H1 (cell line): Measurements from ENCODE around the gene IQSEC3. TPM values are rescaled to one million over a fixed set of nuclear protein-coding genes. Genes with fewer than 3 reads are reported as not detected.

Source experiments
- CTCF ChIA-PET: fragments of 300-600 bp; sonication (Branson Sonifier 250); formaldehyde crosslinking; loops from one replicate; lab custom pipeline; 2021; ENCODE audit not compliant: partially characterized antibody; lab: Charles Lee
- POLR2A ChIA-PET: fragments of 300-600 bp; sonication (Branson Sonifier 250); formaldehyde crosslinking; loops from one replicate; lab custom pipeline; 2021; ENCODE audit warnings: inconsistent platforms; ENCODE audit not compliant: partially characterized antibody; lab: Charles Lee
- DNase-seq, 2 experiments: peaks; one replicate each; pipeline versions ENCODE4 v3.0.0 to v3.0.0-alpha.2; 2010 to 2022; ENCODE audit warnings: low spot score in 2 of 2, low read depth in 1 of 2, mixed read lengths in 1 of 2
- FAIRE-seq: peaks from 2 replicates; lab custom pipeline; 2011; peaks lifted over from hg19 to GRCh38; lab: Jason Lieb, UNC
- H2AFZ ChIP-seq: 2 replicates; pipeline ENCODE4 v1.8.1; 2012; ENCODE audit warnings: low read length, inconsistent platforms
- H2AK5ac ChIP-seq: 2 replicates; pipeline ENCODE4 v1.6.1; 2013; ENCODE audit warnings: low read depth, low read length
- H2BK120ac ChIP-seq: replicated peaks from 2 replicates; pipeline ENCODE3; 2013; ENCODE audit warnings: low read depth, low read length, inconsistent platforms
- H2BK12ac ChIP-seq: 2 replicates; pipeline ENCODE4 v1.6.1; 2013; ENCODE audit warnings: low read depth, low read length
- H2BK15ac ChIP-seq: 2 replicates; pipeline ENCODE4 v1.6.1; 2013; ENCODE audit warnings: low read length
- H2BK20ac ChIP-seq: 2 replicates; pipeline ENCODE4 v1.6.1; 2013; ENCODE audit warnings: low read length
- H2BK5ac ChIP-seq: 2 replicates; pipeline ENCODE4 v1.6.1; 2013; ENCODE audit warnings: low read depth, low read length
- H3K14ac ChIP-seq: 2 replicates; pipeline ENCODE4 v1.6.1; 2013; ENCODE audit warnings: inconsistent platforms; ENCODE audit not compliant: insufficient read length
- H3K18ac ChIP-seq: 2 replicates; pipeline ENCODE4 v1.6.1; 2013; ENCODE audit warnings: low read length; ENCODE audit errors: extremely low read depth
- H3K23ac ChIP-seq: 2 replicates; pipeline ENCODE4 v1.6.1; 2013; ENCODE audit warnings: inconsistent platforms; ENCODE audit not compliant: insufficient read length
- H3K23me2 ChIP-seq: 2 replicates; pipeline ENCODE4 v1.6.1; 2013; ENCODE audit warnings: low read depth, low read length
- H3K27ac ChIP-seq: 2 replicates; pipeline ENCODE4 v1.6.1; 2011; ENCODE audit warnings: low read depth, low read length, inconsistent platforms
- H3K27me3 ChIP-seq, 4 experiments: replicated peaks in 1 of 4; 1 replicate in 1 of 4; 2 replicates in 3 of 4; pipeline versions ENCODE4 v1.6.1 to v1.8.1; 2011 to 2013; ENCODE audit warnings: low read length in 3 of 4, mild to moderate bottlenecking in 3 of 4, inconsistent platforms in 2 of 4, mixed read lengths in 2 of 4, moderate library complexity in 1 of 4; ENCODE audit not compliant: control insufficient read depth in 3 of 4, insufficient read depth in 3 of 4; ENCODE audit errors: extremely low read depth in 1 of 4
- H3K36me3 ChIP-seq, 4 experiments: 2 replicates each; pipeline versions ENCODE4 v1.6.1 to v1.8.1; 2011 to 2013; ENCODE audit warnings: mild to moderate bottlenecking in 4 of 4, low read length in 3 of 4, moderate library complexity in 2 of 4, control low read depth in 1 of 4, inconsistent platforms in 1 of 4; ENCODE audit not compliant: insufficient read depth in 4 of 4, control insufficient read depth in 2 of 4
- H3K4ac ChIP-seq: replicated peaks from 2 replicates; pipeline ENCODE3; 2013; ENCODE audit warnings: low read length, low read depth, mixed read lengths, inconsistent platforms; ENCODE audit not compliant: insufficient read length
- H3K4me1 ChIP-seq, 4 experiments: replicated peaks in 1 of 4; 1 replicate in 1 of 4; 2 replicates in 3 of 4; pipeline versions ENCODE4 v1.6.1 to v1.8.1; 2011 to 2013; ENCODE audit warnings: low read length in 3 of 4, inconsistent platforms in 2 of 4, mixed read lengths in 1 of 4; ENCODE audit not compliant: insufficient read depth in 4 of 4, control insufficient read depth in 3 of 4
- H3K4me2 ChIP-seq, 2 experiments: 2 replicates each; pipeline versions ENCODE4 v1.6.1 to v1.8.1; 2011 to 2013; ENCODE audit warnings: low read depth in 2 of 2, low read length in 2 of 2, control low read depth in 1 of 2, inconsistent platforms in 1 of 2, mild to moderate bottlenecking in 1 of 2; ENCODE audit not compliant: insufficient read depth in 1 of 2
- H3K4me3 ChIP-seq, 4 experiments: fragments of 200-600, 300-600 bp in 1 of 4; sonication (generic), shearing (Covaris generic), sonication (Bioruptor Twin) in 1 of 4; 2 replicates each; pipeline versions ENCODE4 v1.5.1 to v1.8.1; 2011 to 2016; ENCODE audit warnings: low read length in 4 of 4, low read depth in 3 of 4, control low read depth in 2 of 4, inconsistent platforms in 2 of 4, mild to moderate bottlenecking in 2 of 4, mixed read lengths in 1 of 4, moderate library complexity in 1 of 4; ENCODE audit not compliant: insufficient read depth in 2 of 4; ENCODE audit errors: extremely low read depth in 1 of 4
- H3K56ac ChIP-seq: replicated peaks from 2 replicates; pipeline ENCODE3; 2013; ENCODE audit warnings: low read depth, mild to moderate bottlenecking, mixed read lengths, low read length, inconsistent platforms; ENCODE audit not compliant: insufficient read length
- H3K79me1 ChIP-seq: 2 replicates; pipeline ENCODE4 v1.6.1; 2013; ENCODE audit warnings: low read depth, low read length, control low read depth
- H3K79me2 ChIP-seq, 2 experiments: 2 replicates each; pipeline versions ENCODE4 v1.6.1 to v1.8.1; 2012 to 2013; ENCODE audit warnings: low read length in 2 of 2, mild to moderate bottlenecking in 2 of 2, inconsistent platforms in 1 of 2; ENCODE audit not compliant: insufficient read depth in 2 of 2, control insufficient read depth in 1 of 2
- H3K9ac ChIP-seq, 4 experiments: replicated peaks in 1 of 4; 1 replicate in 1 of 4; 2 replicates in 3 of 4; pipeline versions ENCODE4 v1.6.1 to v1.8.1; 2011 to 2013; ENCODE audit warnings: low read depth in 3 of 4, low read length in 3 of 4, control low read depth in 2 of 4, mild to moderate bottlenecking in 2 of 4, moderate library complexity in 2 of 4, inconsistent platforms in 1 of 4; ENCODE audit errors: extremely low read depth in 1 of 4
- H3K9me3 ChIP-seq, 2 experiments: 2 replicates each; pipeline versions ENCODE4 v1.6.1 to v1.8.1; 2012 to 2013; ENCODE audit warnings: mild to moderate bottlenecking in 2 of 2, moderate library complexity in 2 of 2, control low read depth in 1 of 2, inconsistent platforms in 1 of 2, low read depth in 1 of 2, low read length in 1 of 2, mixed read lengths in 1 of 2; ENCODE audit not compliant: insufficient read depth in 2 of 2
- H4K20me1 ChIP-seq, 2 experiments: replicated peaks in 1 of 2; 2 replicates each; pipeline versions ENCODE3 to v1.8.1; 2011 to 2013; ENCODE audit warnings: inconsistent platforms in 2 of 2, low read length in 2 of 2, mild to moderate bottlenecking in 1 of 2; ENCODE audit not compliant: insufficient read depth in 2 of 2, control insufficient read depth in 1 of 2
- H4K5ac ChIP-seq: 2 replicates; pipeline ENCODE4 v1.6.1; 2013; ENCODE audit warnings: low read length, low read depth, mixed read lengths, inconsistent platforms; ENCODE audit not compliant: insufficient read length
- H4K8ac ChIP-seq: 2 replicates; pipeline ENCODE4 v1.8.0; 2013; ENCODE audit warnings: mild to moderate bottlenecking, moderate library complexity, low read length, inconsistent platforms; ENCODE audit not compliant: insufficient read depth; ENCODE audit errors: extremely low read depth
- H4K91ac ChIP-seq: replicated peaks from 2 replicates; pipeline ENCODE3; 2013; ENCODE audit warnings: low read length, mixed read lengths, inconsistent platforms; ENCODE audit not compliant: insufficient read length
- EZH2 ChIP-seq: fragments of 200-600 bp; sonication (generic); IDR thresholded peaks from 2 replicates; pipeline ENCODE4 v1.7.1; 2012; ENCODE audit warnings: low read depth, mild to moderate bottlenecking, moderate library complexity, low read length, inconsistent platforms; ENCODE audit not compliant: severe bottlenecking
- GABPA ChIP-seq: IDR thresholded peaks from 2 replicates; pipeline ENCODE4 v1.6.1; 2011; ENCODE audit warnings: mild to moderate bottlenecking, low read length, moderate library complexity, borderline replicate concordance; ENCODE audit not compliant: insufficient read depth
- JUN ChIP-seq: IDR thresholded peaks from 2 replicates; pipeline ENCODE4 v1.6.1; 2011; ENCODE audit warnings: low read depth, mild to moderate bottlenecking, improper control_type of control experiment, low read length
- KDM5A ChIP-seq: fragments of 200-600 bp; IDR thresholded peaks from 2 replicates; pipeline ENCODE4 v1.7.1; 2012; ENCODE audit warnings: mild to moderate bottlenecking, low read length, inconsistent platforms, mixed read lengths
- POLR2A ChIP-seq, 2 experiments: IDR thresholded peaks; 1 replicate in 1 of 2; 2 replicates in 1 of 2; pipeline ENCODE4 v1.6.1; 2011; ENCODE audit warnings: low read depth in 2 of 2, low read length in 2 of 2, mild to moderate bottlenecking in 2 of 2; ENCODE audit errors: control extremely low read depth in 1 of 2
- RXRA ChIP-seq: IDR thresholded peaks from 2 replicates; pipeline ENCODE4 v1.6.1; 2011; ENCODE audit warnings: low read depth, mild to moderate bottlenecking, low read length, moderate library complexity; ENCODE audit not compliant: insufficient read depth
- SIRT6 ChIP-seq: IDR thresholded peaks from one replicate; pipeline ENCODE4 v1.7.1; 2012; ENCODE audit warnings: low read length, inconsistent platforms
- TBP ChIP-seq: IDR thresholded peaks from 2 replicates; pipeline ENCODE4 v1.6.1; 2011; ENCODE audit warnings: low read depth, low read length, improper control_type of control experiment
- ZNF274 ChIP-seq: IDR thresholded peaks from 2 replicates; pipeline ENCODE4 v1.7.0; 2012; ENCODE audit warnings: low read length, borderline replicate concordance; ENCODE audit errors: extremely low read depth
- WGBS, 2 experiments: shearing (Covaris generic) in 1 of 2; methylation state at CpG; one replicate each; pipeline versions ENCODE4 v1.1.6 to v1.1.7; 2013 to 2015; ENCODE audit warnings: low lambda C conversion rate in 2 of 2, mixed read lengths in 2 of 2, inconsistent platforms in 1 of 2, low coverage in 1 of 2, missing lambda C conversion rate in 1 of 2; ENCODE audit not compliant: insufficient replicate concordance in 2 of 2, insufficient coverage in 1 of 2, insufficient read length in 1 of 2; ENCODE audit errors: extremely low coverage in 1 of 2, missing lambda C conversion rate in 1 of 2; 5-methylcytosine and 5-hydroxymethylcytosine counted together
- polyA plus RNA-seq, 7 experiments: library from polyadenylated mRNA; depleted of rRNA in 3 of 7; stranded (reverse) in 5 of 7; unstranded in 2 of 7; fragments of >200 nt in 5 of 7; fragments of 200-250 nt in 2 of 7; gene quantifications; 1 replicate in 5 of 7; 2 replicates in 1 of 7; 4 replicates in 1 of 7; pipeline versions ENCODE4 v1.2.1 to v1.2.3, GENCODE V29; 2011 to 2013; ENCODE audit warnings: missing spikeins in 2 of 7, mixed read lengths in 2 of 7
- total RNA-seq: library from RNA; stranded (reverse); fragmentation: NEBNext Ultra II Directional; extraction: Animal tissue kit (Norgen Biotek cat#: 25700); gene quantifications from 2 replicates; pipeline ENCODE4 v1.2.1, GENCODE V29; 2021

The IQSEC3 gene
- total and polyA plus RNA-seq, 2 of the 8 experiments (the other 6 are each of a cell fraction or from before 2014, with no cell fraction given): 1.2 to 3.1 TPM

- Histone ChIP-seq H3K27me3 (peaks cover 3 to 36% (median 25%) of the 10 kb centered on the region in 4 experiments), H3K14ac (no peak overlapping the region), H3K9ac (no peak overlapping the region), H2BK20ac (no peak overlapping the region), H3K4me2 (no peak overlapping the region), H3K27ac (no peak overlapping the region), H3K79me1 (no peaks in the 10 kb centered on the region), H3K9me3 (no peaks in the 10 kb centered on the region), H3K4me1 (peaks cover 0 to 24% (median 16%) of the 10 kb centered on the region in 4 experiments; a peak in 6 of 7 replicates), H2BK120ac (no peak overlapping the region), H2AFZ (no peak overlapping the region), H3K36me3 (no peaks in the 10 kb centered on the region), H3K4ac (no peak overlapping the region), H3K79me2 (no peaks in the 10 kb centered on the region), H3K56ac (no peak overlapping the region), H4K5ac (no peak overlapping the region), H3K23ac (no peak overlapping the region), H3K4me3 (no peak overlapping the region), H4K20me1 (peaks cover 0 to 2% of the 10 kb centered on the region in 2 experiments), H2BK5ac (no peak overlapping the region), H4K8ac (no peak overlapping the region), H2AK5ac (no peak overlapping the region), H4K91ac (no peak overlapping the region), H3K23me2 (peaks cover 5% of the 10 kb centered on the region; the same call in 1 of the 2 replicates), H3K18ac (no peak overlapping the region), H2BK12ac (no peak overlapping the region), H2BK15ac (no peak overlapping the region)
- WGBS, 2 experiments: 89% methylated on average over 4 of the region's 4 CpGs; no CpG with 5 or more reads in 1 of the 2 experiments
- TF ChIP-seq EZH2 (no peak), ZNF274 (no peak), JUN (no peak), POLR2A (IDR thresholded peaks at IDR 0.05; ENCODE audit: control extremely low read depth in 1 of 2, low read depth in 2 of 2, low read length in 2 of 2) (no peak), RXRA (no peak), GABPA (no peak), KDM5A (no peak), SIRT6 (no peak), TBP (no peak)
- POLR2A ChIA-PET: no interaction called here
- DNase-seq (no peak), FAIRE-seq (no peak)
- CTCF ChIA-PET: interaction anchor here (3.4 kb wide), 1 partner anchor 11 kb away, joined by 31 read pairs; no protein-coding TSS in a partner anchor
Measured at GRCh38 chr12:208813-209212, 142.2 kb downstream of the IQSEC3 start.
